A549 (cell line): ENCODE data around the gene MPPED1. TPM values are rescaled to one million over a fixed set of nuclear protein-coding genes. Genes with fewer than 3 reads are reported as not detected.

ENCODE experiments used
- ATAC-seq, 2 experiments: fragments of 200-7000 bp in 1 of 2; fragments of >200 bp in 1 of 2; cut with Nextera tagmentation in 1 of 2; cut with Tn5 transposase in 1 of 2; 3 replicates each; pipeline versions ENCODE4 v1.8.0 to v1.9.1; 2018 to 2020; ENCODE audit warnings: mild to moderate bottlenecking in 1 of 2, moderate library complexity in 1 of 2
- CTCF ChIA-PET: fragments of 300-600 bp; sonication (Branson Sonifier 250); formaldehyde crosslinking; extraction: SDS; loops from one replicate; lab custom pipeline; 2021; ENCODE audit warnings: antibody characterized with exemption, inconsistent platforms; lab: Yijun Ruan, JAX
- POLR2A ChIA-PET: fragments of 350-600 bp; formaldehyde crosslinking; extraction: SDS; loops from one replicate; lab custom pipeline; 2021; ENCODE audit warnings: antibody characterized with exemption, inconsistent platforms; lab: Yijun Ruan, JAX
- DNase-seq, 2 experiments: peaks; one replicate each; pipeline versions ENCODE4 v3.0.0 to v3.0.0-alpha.2; 2011 to 2016; ENCODE audit warnings: low read depth in 1 of 2, low spot score in 1 of 2
- FAIRE-seq: peaks from 2 replicates; lab custom pipeline; 2011; peaks lifted over from hg19 to GRCh38; lab: Jason Lieb, UNC
- H3K27ac ChIP-seq, 2 experiments: fragments of >200 bp; sonication (Bioruptor Twin); formaldehyde crosslinking; 3 replicates each; pipeline ENCODE4 v1.5.1; 2016 to 2017
- H3K4me1 ChIP-seq: fragments of >200 bp; sonication (Bioruptor Twin); formaldehyde crosslinking; 3 replicates; pipeline ENCODE4 v1.6.1; 2016
- H3K4me2 ChIP-seq: fragments of >200 bp; sonication (Bioruptor Twin); formaldehyde crosslinking; 3 replicates; pipeline ENCODE4 v1.6.1; 2016
- H3K4me3 ChIP-seq: fragments of >200 bp; sonication (Bioruptor Twin); formaldehyde crosslinking; 3 replicates; pipeline ENCODE4 v1.5.1; 2016
- H3K9me3 ChIP-seq: fragments of >200 bp; sonication (Bioruptor Twin); formaldehyde crosslinking; 3 replicates; pipeline ENCODE4 v1.6.1; 2016
- CBX8 ChIP-seq: fragments of 200-600 bp; sonication (generic); IDR thresholded peaks from 2 replicates; pipeline ENCODE4 v1.6.1; 2016
- EHF ChIP-seq: fragments of 250-450 bp; sonication (Bioruptor Pico); IDR thresholded peaks from 2 replicates; pipeline ENCODE4 v1.5.0; 2020; ENCODE audit warnings: mild to moderate bottlenecking
- EHMT2 ChIP-seq: fragments of 200-600 bp; sonication (generic); IDR thresholded peaks from 2 replicates; pipeline ENCODE4 v1.6.1; 2016; ENCODE audit warnings: antibody characterized with exemption, low read depth, mild to moderate bottlenecking, moderate library complexity
- FOSL2 ChIP-seq, 2 experiments: fragments of 450-650 bp in 1 of 2; fragments of >200 bp in 1 of 2; sonication (Bioruptor Twin) in 1 of 2; formaldehyde crosslinking; IDR thresholded peaks; 2 replicates each; pipeline versions ENCODE4 v1.5.0 to v1.6.1; 2016 to 2020; ENCODE audit warnings: mild to moderate bottlenecking in 1 of 2, moderate library complexity in 1 of 2
- FOXS1 ChIP-seq: fragments of 250-450 bp; sonication (Bioruptor Pico); IDR thresholded peaks from 2 replicates; pipeline ENCODE4 v1.5.0; 2020; ENCODE audit warnings: mild to moderate bottlenecking, moderate library complexity
- HOXA7 ChIP-seq: fragments of 250-450 bp; sonication (Bioruptor Pico); IDR thresholded peaks from 2 replicates; pipeline ENCODE4 v1.5.0; 2020; ENCODE audit warnings: mild to moderate bottlenecking, moderate library complexity
- JUN ChIP-seq, 2 experiments: fragments of >200 bp; sonication (Bioruptor Twin); formaldehyde crosslinking; IDR thresholded peaks; 2 replicates in 1 of 2; 3 replicates in 1 of 2; pipeline ENCODE4 v1.6.1; 2016 to 2017
- MAZ ChIP-seq: fragments of 150-350 bp; IDR thresholded peaks from 2 replicates; pipeline ENCODE4 v1.6.1; 2014; ENCODE audit warnings: antibody characterized with exemption, low read depth, low read length, borderline replicate concordance
- MYC ChIP-seq: IDR thresholded peaks from 2 replicates; pipeline ENCODE4 v1.6.1; 2012; ENCODE audit warnings: mild to moderate bottlenecking, inconsistent platforms, low read length, improper control_type of control experiment, borderline replicate concordance
- PHF8 ChIP-seq: fragments of 200-600 bp; sonication (generic); IDR thresholded peaks from 2 replicates; pipeline ENCODE4 v1.6.1; 2016; ENCODE audit warnings: low read depth, mild to moderate bottlenecking, antibody characterized with exemption, moderate library complexity, borderline replicate concordance
- POLR2AphosphoS2 ChIP-seq: conservative IDR thresholded peaks from 2 replicates; pipeline ENCODE4 v1.6.1; 2012; ENCODE audit warnings: low read length, improper control_type of control experiment, inconsistent platforms
- RAD21 ChIP-seq, 2 experiments: fragments of >200 bp in 1 of 2; sonication (Bioruptor Twin) in 1 of 2; formaldehyde crosslinking in 1 of 2; IDR thresholded peaks in 1 of 2; conservative IDR thresholded peaks in 1 of 2; 2 replicates in 1 of 2; 3 replicates in 1 of 2; pipeline ENCODE4 v1.6.1; 2012 to 2018; ENCODE audit warnings: inconsistent platforms in 1 of 2
- RFX5 ChIP-seq: fragments of 450-650 bp; IDR thresholded peaks from 2 replicates; pipeline ENCODE4 v1.7.1; 2014; ENCODE audit warnings: antibody characterized with exemption, mild to moderate bottlenecking, moderate library complexity
- RNF2 ChIP-seq: fragments of 200-600 bp; sonication (generic); IDR thresholded peaks from 2 replicates; pipeline ENCODE4 v1.6.1; 2016; ENCODE audit warnings: low read depth, mild to moderate bottlenecking, antibody characterized with exemption, moderate library complexity, borderline replicate concordance
- SMC3 ChIP-seq: fragments of >200 bp; sonication (Bioruptor Twin); formaldehyde crosslinking; IDR thresholded peaks from 3 replicates; pipeline ENCODE4 v1.6.1; 2018; ENCODE audit warnings: inconsistent platforms
- ZSCAN20 ChIP-seq: fragments of 250-450 bp; sonication (Bioruptor Pico); IDR thresholded peaks from 2 replicates; pipeline ENCODE4 v1.8.0; 2022; ENCODE audit warnings: mild to moderate bottlenecking, moderate library complexity
- WGBS: methylation state at CpG from one replicate; pipeline ENCODE4 v1.1.6; 2017; ENCODE audit errors: missing lambda C conversion rate; 5-methylcytosine and 5-hydroxymethylcytosine counted together
- polyA plus RNA-seq, 4 experiments: library from polyadenylated mRNA; depleted of rRNA in 3 of 4; stranded (reverse); fragments of >200 nt; fragmentation: RNase III in 1 of 4; extraction: RNeasy Plus Mini Kit Qiagen cat#74134 plus additional on column Dnase treatment in 1 of 4; gene quantifications; 2 replicates in 3 of 4; 3 replicates in 1 of 4; pipeline ENCODE4 v1.2.3, GENCODE V29; 2011 to 2017
- TF ChIP-seq, protein P1 (sequence below): fragments of 250-450 bp; sonication (Bioruptor Pico); IDR thresholded peaks from 2 replicates; pipeline ENCODE4 v1.5.0; 2021; ENCODE audit warnings: mild to moderate bottlenecking, moderate library complexity, borderline replicate concordance
- TF ChIP-seq, protein P2 (sequence below): IDR thresholded peaks from 2 replicates; pipeline ENCODE4 v1.6.1; 2012
- TF ChIP-seq, protein P3 (sequence below): IDR thresholded peaks from 2 replicates; pipeline ENCODE4 v1.6.1; 2012
- TF ChIP-seq, protein P4 (sequence below): fragments of 150-350 bp; IDR thresholded peaks from 2 replicates; pipeline ENCODE4 v1.6.1; 2014; ENCODE audit warnings: low read depth, mild to moderate bottlenecking, low read length

Gene MPPED1
- polyA plus RNA-seq, 2 of the 4 experiments (the other 2 are of a cell fraction): not detected

DNA sequence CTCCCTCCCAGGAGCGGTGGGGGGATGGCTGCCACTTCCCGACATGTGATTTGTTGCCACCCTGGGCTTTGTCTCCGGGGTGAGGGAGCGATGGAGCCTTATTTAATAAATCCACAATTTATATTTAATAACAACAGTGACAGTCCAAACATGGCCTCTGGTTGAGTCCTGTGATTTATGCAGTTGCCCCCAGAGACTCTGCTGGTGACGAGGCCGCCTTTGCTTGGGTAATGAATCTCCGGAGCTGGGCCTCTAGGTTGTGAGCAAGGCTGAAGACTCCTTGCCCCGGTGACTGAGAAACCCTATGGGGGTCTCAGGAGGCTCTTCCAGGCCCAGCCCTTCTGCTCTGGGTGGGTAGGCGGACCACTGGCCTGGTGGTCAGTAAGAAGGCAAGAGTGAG lies 16.7 kb downstream of the MPPED1 start:
- no peak overlapping the region for H3K27ac ChIP-seq
- H3K4me2 ChIP-seq: no peak overlapping the region
- ATAC-seq: no peak
- WGBS: 59% methylated on average over 6 of the region's 9 CpGs
- TF ChIP-seq, protein P1, sequence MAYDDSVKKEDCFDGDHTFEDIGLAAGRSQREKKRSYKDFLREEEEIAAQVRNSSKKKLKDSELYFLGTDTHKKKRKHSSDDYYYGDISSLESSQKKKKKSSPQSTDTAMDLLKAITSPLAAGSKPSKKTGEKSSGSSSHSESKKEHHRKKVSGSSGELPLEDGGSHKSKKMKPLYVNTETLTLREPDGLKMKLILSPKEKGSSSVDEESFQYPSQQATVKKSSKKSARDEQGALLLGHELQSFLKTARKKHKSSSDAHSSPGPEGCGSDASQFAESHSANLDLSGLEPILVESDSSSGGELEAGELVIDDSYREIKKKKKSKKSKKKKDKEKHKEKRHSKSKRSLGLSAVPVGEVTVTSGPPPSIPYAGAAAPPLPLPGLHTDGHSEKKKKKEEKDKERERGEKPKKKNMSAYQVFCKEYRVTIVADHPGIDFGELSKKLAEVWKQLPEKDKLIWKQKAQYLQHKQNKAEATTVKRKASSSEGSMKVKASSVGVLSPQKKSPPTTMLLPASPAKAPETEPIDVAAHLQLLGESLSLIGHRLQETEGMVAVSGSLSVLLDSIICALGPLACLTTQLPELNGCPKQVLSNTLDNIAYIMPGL: no peak
- TF ChIP-seq RAD21 (conservative IDR thresholded peaks at IDR 0.05 in 1 of 2, IDR thresholded peaks at IDR 0.05 in 1 of 2) (no peak), FOSL2 (IDR thresholded peaks at IDR 0.05) (no peak), FOSL2 (CRISPR knock-in tag; IDR thresholded peaks at IDR 0.05) (no peak), POLR2AphosphoS2 (no peak)
- TF ChIP-seq, protein P2, sequence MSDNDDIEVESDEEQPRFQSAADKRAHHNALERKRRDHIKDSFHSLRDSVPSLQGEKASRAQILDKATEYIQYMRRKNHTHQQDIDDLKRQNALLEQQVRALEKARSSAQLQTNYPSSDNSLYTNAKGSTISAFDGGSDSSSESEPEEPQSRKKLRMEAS: no peak
- CTCF ChIA-PET: no interaction called here
- no peaks in the 10 kb centered on the region for H3K4me1 ChIP-seq
- H3K4me3 ChIP-seq: no peak overlapping the region
- POLR2A ChIA-PET: interaction anchor here (0.6 kb wide), 1 partner anchor 1219 kb away, joined by 4 read pairs; no protein-coding TSS in a partner anchor
- no peaks in the 10 kb centered on the region for H3K9me3 ChIP-seq
- FAIRE-seq: no peak
- no peak for DNase-seq

DNA sequence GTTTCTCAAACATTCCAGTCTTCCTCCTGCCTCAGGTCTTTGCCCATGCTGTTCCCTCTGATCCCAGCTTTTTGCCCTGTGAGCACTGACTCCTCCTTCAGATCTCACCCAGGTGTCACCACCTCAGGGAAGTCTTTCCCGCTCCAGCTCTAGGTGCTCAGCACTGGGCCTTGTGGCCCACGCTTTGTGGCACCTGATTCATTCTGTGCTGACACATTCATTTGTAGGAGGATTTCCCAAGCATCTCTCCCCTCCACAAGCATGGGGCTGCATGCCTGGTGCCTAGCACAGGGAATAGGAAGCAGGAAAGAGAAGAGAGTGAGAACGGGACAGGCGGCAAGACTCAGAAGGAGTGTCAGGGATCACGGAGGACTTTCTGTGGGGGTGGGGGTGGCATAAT lies 17.6 kb downstream of the MPPED1 start:
- Histone ChIP-seq H3K9me3 (no peaks in the 10 kb centered on the region), H3K4me3 (no peak overlapping the region), H3K4me2 (no peak overlapping the region), H3K4me1 (no peaks in the 10 kb centered on the region), H3K27ac (no peak overlapping the region)
- ATAC-seq (no peak), FAIRE-seq (no peak), DNase-seq (no peak)
- ChIA-PET POLR2A (no interaction called here), CTCF (interaction anchor here (1.0 kb wide), 2 partner anchors 9 to 21 kb away, joined by 3 read pairs; no protein-coding TSS in a partner anchor)
- no peak for TF ChIP-seq CBX8
- TF ChIP-seq EHF (CRISPR knock-in tag): no peak
- TF ChIP-seq ZSCAN20: no peak
- TF ChIP-seq, protein P3, sequence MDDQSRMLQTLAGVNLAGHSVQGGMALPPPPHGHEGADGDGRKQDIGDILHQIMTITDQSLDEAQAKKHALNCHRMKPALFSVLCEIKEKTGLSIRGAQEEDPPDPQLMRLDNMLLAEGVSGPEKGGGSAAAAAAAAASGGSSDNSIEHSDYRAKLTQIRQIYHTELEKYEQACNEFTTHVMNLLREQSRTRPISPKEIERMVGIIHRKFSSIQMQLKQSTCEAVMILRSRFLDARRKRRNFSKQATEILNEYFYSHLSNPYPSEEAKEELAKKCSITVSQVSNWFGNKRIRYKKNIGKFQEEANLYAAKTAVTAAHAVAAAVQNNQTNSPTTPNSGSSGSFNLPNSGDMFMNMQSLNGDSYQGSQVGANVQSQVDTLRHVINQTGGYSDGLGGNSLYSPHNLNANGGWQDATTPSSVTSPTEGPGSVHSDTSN: no peak
- TF ChIP-seq, protein P4, sequence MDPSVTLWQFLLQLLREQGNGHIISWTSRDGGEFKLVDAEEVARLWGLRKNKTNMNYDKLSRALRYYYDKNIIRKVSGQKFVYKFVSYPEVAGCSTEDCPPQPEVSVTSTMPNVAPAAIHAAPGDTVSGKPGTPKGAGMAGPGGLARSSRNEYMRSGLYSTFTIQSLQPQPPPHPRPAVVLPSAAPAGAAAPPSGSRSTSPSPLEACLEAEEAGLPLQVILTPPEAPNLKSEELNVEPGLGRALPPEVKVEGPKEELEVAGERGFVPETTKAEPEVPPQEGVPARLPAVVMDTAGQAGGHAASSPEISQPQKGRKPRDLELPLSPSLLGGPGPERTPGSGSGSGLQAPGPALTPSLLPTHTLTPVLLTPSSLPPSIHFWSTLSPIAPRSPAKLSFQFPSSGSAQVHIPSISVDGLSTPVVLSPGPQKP: no peak
- TF ChIP-seq RAD21 (conservative IDR thresholded peaks at IDR 0.05 in 1 of 2, IDR thresholded peaks at IDR 0.05 in 1 of 2): no peak
- TF ChIP-seq FOSL2 (IDR thresholded peaks at IDR 0.05): no peak
- TF ChIP-seq FOSL2 (CRISPR knock-in tag; IDR thresholded peaks at IDR 0.05): no peak
- TF ChIP-seq FOXS1 (CRISPR knock-in tag): no peak
- no peak for TF ChIP-seq RNF2
- no peak for TF ChIP-seq PHF8
- TF ChIP-seq JUN (IDR thresholded peaks at IDR 0.05): no peak
- no peak for TF ChIP-seq RFX5
- TF ChIP-seq MAZ: no peak
- TF ChIP-seq MYC: no peak
- TF ChIP-seq EHMT2: no peak
- TF ChIP-seq SMC3: no peak
- TF ChIP-seq HOXA7 (CRISPR knock-in tag): no peak
- WGBS: 69% methylated on average over 4 of the region's 5 CpGs
